Epithelial cell of prostate (primary cell): ENCODE results near the gene TDRD10.

Source experiments
- DNase-seq: peaks from one replicate; pipeline ENCODE4 v3.0.0-alpha.2; 2011; ENCODE audit warnings: low read depth, low spot score
- H3K27ac ChIP-seq: fragments of 450-650 bp; 2 replicates; pipeline ENCODE4 v1.5.1; 2017; ENCODE audit warnings: mild to moderate bottlenecking

The TDRD10 gene

GRCh38 chr1:154502066-154502743, at the start of gene TDRD10, which contains the start of gene SHE:
Gene TDRD10, plus strand, starts transcription at chr1:154502219. Its CDS starts 4,685 bp downstream, at chr1:154506904.
Gene SHE, minus strand, starts transcription at chr1:154502412. Its CDS starts 386 bp downstream, at chr1:154502026.
- H3K27ac ChIP-seq = no peak within 1 kb of the TSS
- no peak for DNase-seq

GRCh38 chr1:154453161-154453560, 48.9 kb upstream of the TDRD10 start:
- no peak for DNase-seq
- H3K27ac ChIP-seq = peak overlapping the region; percentile 56

GRCh38 chr1:154453574-154454352, 48.3 kb upstream of the TDRD10 start:
- no peak for DNase-seq
- H3K27ac ChIP-seq = peak overlapping the region; percentile 56

- no peak overlapping the region for H3K27ac ChIP-seq
- no peak for DNase-seq
Observed at GRCh38 chr1:154454386-154455120, 47.5 kb upstream of the TDRD10 start.

GRCh38 chr1:154456631-154457030, 45.4 kb upstream of the TDRD10 start:
- H3K27ac ChIP-seq = no peak overlapping the region
- no peak for DNase-seq

GRCh38 chr1:154459080-154459479, 42.9 kb upstream of the TDRD10 start:
- no peak for DNase-seq
- no peak overlapping the region for H3K27ac ChIP-seq

GRCh38 chr1:154460695-154461260, 41.2 kb upstream of the TDRD10 start:
- DNase-seq = no peak
- no peak overlapping the region for H3K27ac ChIP-seq

- no peak for DNase-seq
Observed at GRCh38 chr1:154463512-154463990, 38.5 kb upstream of the TDRD10 start.

GRCh38 chr1:154465621-154466195, 36.3 kb upstream of the TDRD10 start:
- no peak for DNase-seq
- no peak overlapping the region for H3K27ac ChIP-seq

More at GRCh38 chr1:154463512-154463990, 38.5 kb upstream of the TDRD10 start:
- peak overlapping the region; percentile 20 for H3K27ac ChIP-seq

GRCh38 chr1:154466206-154466605, 35.8 kb upstream of the TDRD10 start:
- H3K27ac ChIP-seq = no peak overlapping the region
- no peak for DNase-seq

- no peak for DNase-seq
- no peak overlapping the region for H3K27ac ChIP-seq
Observed at GRCh38 chr1:154466921-154467417, 35.0 kb upstream of the TDRD10 start.

- DNase-seq = no peak
Observed at GRCh38 chr1:154467434-154468102, 34.5 kb upstream of the TDRD10 start.

GRCh38 chr1:154468535-154469250, 33.3 kb upstream of the TDRD10 start:
- no peak overlapping the region for H3K27ac ChIP-seq
- no peak for DNase-seq

More at GRCh38 chr1:154467434-154468102, 34.5 kb upstream of the TDRD10 start:
- no peak overlapping the region for H3K27ac ChIP-seq

- DNase-seq = no peak
- H3K27ac ChIP-seq = no peak overlapping the region
Observed at GRCh38 chr1:154469844-154470560, 32.0 kb upstream of the TDRD10 start.

GRCh38 chr1:154471304-154471703, 30.7 kb upstream of the TDRD10 start:
- DNase-seq = no peak
- H3K27ac ChIP-seq = no peak overlapping the region

- H3K27ac ChIP-seq = no peak overlapping the region
- DNase-seq = peak; percentile 60
Observed at GRCh38 chr1:154474802-154475201, 27.2 kb upstream of the TDRD10 start.

- DNase-seq = no peak
- H3K27ac ChIP-seq = peak overlapping the region; percentile 37
Observed at GRCh38 chr1:154476791-154477190, 25.2 kb upstream of the TDRD10 start.

- no peak for DNase-seq
- H3K27ac ChIP-seq = no peak overlapping the region
Observed at GRCh38 chr1:154478013-154478412, 24.0 kb upstream of the TDRD10 start.
